ENCODE results near the gene EVA1A.

DNA sequence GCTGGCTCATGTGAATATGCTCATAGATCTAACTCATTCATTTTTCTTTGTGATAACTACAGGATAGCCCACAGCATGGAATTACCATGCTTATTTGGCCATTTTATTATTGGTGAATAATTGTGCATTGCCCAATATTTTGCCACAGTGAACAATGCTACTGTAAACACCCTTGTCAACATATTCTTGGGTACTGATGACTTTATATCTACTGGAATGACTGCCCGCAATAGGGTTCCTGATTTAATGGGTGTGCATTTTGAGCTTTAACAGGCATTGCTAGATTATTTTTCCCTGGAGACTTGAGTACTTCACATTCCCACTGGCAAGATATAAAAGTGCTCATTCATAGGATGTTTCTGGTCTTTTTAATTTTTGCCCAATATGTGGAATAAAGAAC, 42.7 kb upstream of the EVA1A start:
- TF ChIP-seq ZNF274 (IDR thresholded peaks at IDR 0.05; ENCODE audit: low read depth, low read length) (no peak), YY1 (IDR thresholded peaks at IDR 0.05; ENCODE audit: insufficient read depth, insufficient read length) (no peak)

All from NT2/D1 (cell line).